Activated gamma-delta T cell (primary cell): Measurements from ENCODE around the gene SMC6.

ENCODE experiments used
- DNase-seq: peaks from one replicate; lab custom pipeline; 2025; lab: John Stamatoyannopoulos, UW

The SMC6 gene

GRCh38 chr2:17762451-17762850 lies 8.8 kb upstream of the SMC6 start:
- DNase-seq: no peak

- DNase-seq: no peak
Observed at GRCh38 chr2:17759805-17760204, 6.2 kb upstream of the SMC6 start.

GRCh38 chr2:17758118-17758517 lies 4.5 kb upstream of the SMC6 start:
- no peak for DNase-seq

- no peak for DNase-seq
Observed at GRCh38 chr2:17757321-17757720, 3.7 kb upstream of the SMC6 start.

GRCh38 chr2:17756668-17757067 lies 3.1 kb upstream of the SMC6 start:
- no peak for DNase-seq

GRCh38 chr2:17754773-17755425 lies 1.3 kb upstream of the SMC6 start:
- DNase-seq: no peak

GRCh38 chr2:17752892-17753802 lies 463 bp downstream of the SMC6 start:
- no peak for DNase-seq

GRCh38 chr2:17752246-17752645 lies 1.4 kb downstream of the SMC6 start:
- no peak for DNase-seq

GRCh38 chr2:17749753-17750438 lies 3.7 kb downstream of the SMC6 start:
- DNase-seq: no peak

GRCh38 chr2:17748745-17749144 lies 4.9 kb downstream of the SMC6 start:
- DNase-seq: no peak

GRCh38 chr2:17747684-17748452 lies 5.7 kb downstream of the SMC6 start:
- DNase-seq: no peak

- no peak for DNase-seq
Observed at GRCh38 chr2:17740203-17740602, 13.4 kb downstream of the SMC6 start.

- DNase-seq: no peak
Observed at GRCh38 chr2:17736989-17737388, 16.6 kb downstream of the SMC6 start.

GRCh38 chr2:17735864-17736263 lies 17.7 kb downstream of the SMC6 start:
- DNase-seq: no peak

GRCh38 chr2:17733599-17733998 lies 20.0 kb downstream of the SMC6 start:
- DNase-seq: no peak

GRCh38 chr2:17729880-17730279 lies 23.7 kb downstream of the SMC6 start:
- no peak for DNase-seq

- no peak for DNase-seq
Observed at GRCh38 chr2:17728210-17728609, 25.4 kb downstream of the SMC6 start.

GRCh38 chr2:17719562-17720371 lies 33.8 kb downstream of the SMC6 start:
- no peak for DNase-seq

GRCh38 chr2:17718689-17719088 lies 34.9 kb downstream of the SMC6 start:
- DNase-seq: no peak

- DNase-seq: no peak
Observed at GRCh38 chr2:17717666-17718065, 35.9 kb downstream of the SMC6 start.

- no peak for DNase-seq
Observed at GRCh38 chr2:17713291-17713690, 40.3 kb downstream of the SMC6 start.
